Upper lobe of left lung (tissue), 6 donors: ENCODE results near the gene FOXO1. TPM values are rescaled to one million over a fixed set of nuclear protein-coding genes. Genes with fewer than 3 reads are reported as not detected.
"Not testable (repeated sequence)": the region's sequence is repeated elsewhere in the genome, so short reads cannot be mapped to it uniquely, and the experiment has no call there.

Source experiments
- ATAC-seq, 2 donors: fragments of 200-7000 bp; cut with Tn5 transposase; one replicate each; pipeline ENCODE4 v1.9.1; 2022; ENCODE audit warnings: mild to moderate bottlenecking in 2 of 2, moderate library complexity in 2 of 2; ENCODE audit not compliant: low FRiP score in 2 of 2
- DNase-seq, 2 donors: peaks; one replicate each; pipeline ENCODE4 v3.0.0-alpha.2; 2019 to 2020
- H3K27ac ChIP-seq, 4 donors: fragments of 200-600 bp; sonication (generic); one replicate each; pipeline ENCODE4 v1.5.1; 2016 to 2019
- H3K27me3 ChIP-seq, 4 donors: fragments of 200-600 bp; sonication (generic); one replicate each; pipeline ENCODE4 v1.5.1; 2017 to 2019
- H3K36me3 ChIP-seq, 4 donors: fragments of 200-600 bp; sonication (generic); one replicate each; pipeline ENCODE4 v1.5.1; 2016 to 2019
- H3K4me1 ChIP-seq, 4 donors: fragments of 200-600 bp; sonication (generic); one replicate each; pipeline ENCODE4 v1.5.1; 2018 to 2019
- H3K4me3 ChIP-seq, 4 donors: fragments of 200-600 bp; sonication (generic); one replicate each; pipeline ENCODE4 v1.5.1; 2017 to 2019; ENCODE audit warnings: mild to moderate bottlenecking in 2 of 4, moderate library complexity in 1 of 4
- H3K9me3 ChIP-seq, 4 donors: fragments of 200-600 bp; sonication (generic); one replicate each; pipeline ENCODE4 v1.5.1; 2018 to 2019
- EP300 ChIP-seq, 4 donors: sonication (generic); formaldehyde crosslinking; IDR thresholded peaks; one replicate each; pipeline ENCODE4 v1.5.1; 2017; ENCODE audit warnings: antibody characterized with exemption in 4 of 4, control low read depth in 2 of 4
- POLR2A ChIP-seq, 4 donors: fragments of 450-650 bp; IDR thresholded peaks; one replicate each; pipeline ENCODE4 v1.5.1; 2016 to 2017; ENCODE audit warnings: antibody characterized with exemption in 4 of 4, mild to moderate bottlenecking in 2 of 4
- POLR2AphosphoS5 ChIP-seq, 2 donors: sonication (generic); formaldehyde crosslinking; IDR thresholded peaks; one replicate each; pipeline ENCODE4 v1.5.1; 2017; ENCODE audit warnings: antibody characterized with exemption in 2 of 2
- WGBS, 2 donors: methylation state at CpG; one replicate each; pipeline ENCODE4 v1.1.5; 2017 to 2018; 5-methylcytosine and 5-hydroxymethylcytosine counted together
- total RNA-seq, 6 donors: library from RNA; depleted of rRNA in 4 of 6; stranded (reverse); fragments of >200 nt in 4 of 6; gene quantifications; one replicate each; pipeline versions ENCODE4 v1.1.0 to v1.2.1, GENCODE V29; 2016 to 2021
- TF ChIP-seq, protein P1 (sequence below), 6 experiments: fragments of 450-650 bp in 4 of 6; fragments of 200-600 bp in 2 of 6; sonication (generic) in 2 of 6; IDR thresholded peaks; one replicate each; pipeline ENCODE4 v1.5.1; 2016 to 2019; ENCODE audit warnings: antibody characterized with exemption in 6 of 6
- donor health status: DM: no; HTN: no; CAD: no; lungs with moderate emphysema.
- donor health status: DM: no; HTN: yes; CAD: no; lungs with severe emphysema.

The FOXO1 gene
- total RNA-seq = 10 to 100 TPM; 23.0 to 36.8 (median 31.2) TPM

DNA sequence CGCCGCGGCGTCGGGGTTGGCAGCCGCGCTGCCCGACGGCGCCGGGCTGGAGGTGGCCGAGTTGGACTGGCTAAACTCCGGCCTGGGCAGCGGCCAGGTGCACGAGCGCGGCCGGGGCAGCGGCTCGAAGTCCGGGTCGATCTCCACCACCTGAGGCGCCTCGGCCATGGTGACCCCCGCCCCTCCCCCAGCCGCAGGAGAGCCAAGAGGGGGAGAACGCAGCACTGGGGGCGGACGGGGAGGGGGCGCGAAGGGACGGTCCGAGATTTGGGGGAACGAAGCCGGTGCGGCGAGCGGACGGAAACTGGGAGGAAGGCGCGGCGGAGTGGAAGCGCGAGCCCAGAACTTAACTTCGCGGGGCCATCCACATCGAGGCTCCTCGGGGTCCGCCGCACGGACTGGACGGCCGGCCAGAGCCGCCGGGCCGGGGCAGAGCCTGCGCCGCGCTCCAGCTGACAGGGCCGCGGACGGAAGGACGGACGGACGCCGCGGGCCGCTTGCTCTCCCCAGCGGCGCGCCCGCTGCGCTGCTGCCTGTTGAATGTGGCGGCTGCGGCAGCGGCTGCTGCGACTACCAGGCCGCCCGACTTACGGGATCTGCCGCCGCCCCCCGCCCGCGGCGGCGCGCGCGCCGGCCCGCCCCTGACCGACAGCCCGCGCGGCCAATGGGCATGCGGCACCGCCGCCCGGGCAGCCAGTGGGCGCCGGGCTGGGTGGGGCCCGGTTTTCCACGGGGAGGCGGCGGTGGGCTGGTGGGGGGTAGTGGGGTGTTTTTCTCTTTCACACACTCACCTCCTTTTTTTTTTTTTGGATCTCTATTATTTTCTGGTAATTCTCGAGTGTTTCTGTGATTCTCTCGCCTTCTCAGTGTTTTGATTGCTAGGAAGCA is at the start of gene FOXO1:
Gene FOXO1 (minus strand): TSS at position 597 of the 888 bp plus-strand sequence. CDS start 429 bp downstream, at position 168.
- Histone ChIP-seq H3K9me3 (no peaks in the 10 kb centered on the region), H3K27ac (peak within 1 kb of the TSS; percentile 96 to 100 (median 98)), H3K36me3 (no peaks in the 10 kb centered on the region), H3K4me1 (peaks cover 24 to 38% (median 27%) of the 10 kb centered on the region in 4 donors), H3K4me3 (peak within 1 kb of the TSS; percentile 75 to 96 (median 86)), H3K27me3 (no peaks in the 10 kb centered on the region)
- DNase-seq (peak; percentile 88 to 99), ATAC-seq (peak; percentile 90 to 92)
- TF ChIP-seq POLR2A (IDR thresholded peaks at IDR 0.05) = peak in 3 of 4 donors; percentile 96 to 99 (median 96)
- TF ChIP-seq, protein P1, sequence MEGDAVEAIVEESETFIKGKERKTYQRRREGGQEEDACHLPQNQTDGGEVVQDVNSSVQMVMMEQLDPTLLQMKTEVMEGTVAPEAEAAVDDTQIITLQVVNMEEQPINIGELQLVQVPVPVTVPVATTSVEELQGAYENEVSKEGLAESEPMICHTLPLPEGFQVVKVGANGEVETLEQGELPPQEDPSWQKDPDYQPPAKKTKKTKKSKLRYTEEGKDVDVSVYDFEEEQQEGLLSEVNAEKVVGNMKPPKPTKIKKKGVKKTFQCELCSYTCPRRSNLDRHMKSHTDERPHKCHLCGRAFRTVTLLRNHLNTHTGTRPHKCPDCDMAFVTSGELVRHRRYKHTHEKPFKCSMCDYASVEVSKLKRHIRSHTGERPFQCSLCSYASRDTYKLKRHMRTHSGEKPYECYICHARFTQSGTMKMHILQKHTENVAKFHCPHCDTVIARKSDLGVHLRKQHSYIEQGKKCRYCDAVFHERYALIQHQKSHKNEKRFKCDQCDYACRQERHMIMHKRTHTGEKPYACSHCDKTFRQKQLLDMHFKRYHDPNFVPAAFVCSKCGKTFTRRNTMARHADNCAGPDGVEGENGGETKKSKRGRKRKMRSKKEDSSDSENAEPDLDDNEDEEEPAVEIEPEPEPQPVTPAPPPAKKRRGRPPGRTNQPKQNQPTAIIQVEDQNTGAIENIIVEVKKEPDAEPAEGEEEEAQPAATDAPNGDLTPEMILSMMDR (IDR thresholded peaks at IDR 0.05) = peak in 2 of 6 experiments; percentile 20 to 31
- TF ChIP-seq EP300 (IDR thresholded peaks at IDR 0.05) = no peak
- peak; percentile 63 to 93 for TF ChIP-seq POLR2AphosphoS5 (IDR thresholded peaks at IDR 0.05)
- 0% methylated on average over 23 of the region's 108 CpGs for WGBS, 2 donors

DNA sequence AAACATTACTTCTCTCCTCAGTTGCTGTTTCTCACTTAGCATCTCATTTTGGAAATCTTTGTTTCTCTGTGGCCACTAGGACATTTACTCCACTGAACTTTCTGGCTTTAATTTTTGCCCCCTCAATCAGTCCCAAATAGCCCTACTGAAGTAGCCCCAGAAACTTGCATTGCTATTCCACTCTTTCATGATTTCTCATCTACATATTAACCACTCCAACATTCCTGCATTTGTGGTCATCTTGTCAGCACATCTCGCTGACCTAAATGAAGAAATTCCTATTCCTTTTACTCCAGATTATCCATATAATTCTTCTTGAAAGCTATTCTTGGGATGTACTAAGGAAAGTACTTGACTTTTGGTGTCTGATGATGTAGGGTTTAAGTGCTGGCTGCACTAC is 48.0 kb upstream of the FOXO1 start:
- not testable (repeated sequence) for H3K4me1 ChIP-seq, H3K27me3 ChIP-seq, DNase-seq, ATAC-seq, H3K9me3 ChIP-seq, H3K4me3 ChIP-seq, H3K27ac ChIP-seq
- peaks cover 0 to 23% (median 4%) of the 10 kb centered on the region in 4 donors for H3K36me3 ChIP-seq
- no CpG with 5 or more reads among the region's 1 CpG for WGBS, 2 donors

DNA sequence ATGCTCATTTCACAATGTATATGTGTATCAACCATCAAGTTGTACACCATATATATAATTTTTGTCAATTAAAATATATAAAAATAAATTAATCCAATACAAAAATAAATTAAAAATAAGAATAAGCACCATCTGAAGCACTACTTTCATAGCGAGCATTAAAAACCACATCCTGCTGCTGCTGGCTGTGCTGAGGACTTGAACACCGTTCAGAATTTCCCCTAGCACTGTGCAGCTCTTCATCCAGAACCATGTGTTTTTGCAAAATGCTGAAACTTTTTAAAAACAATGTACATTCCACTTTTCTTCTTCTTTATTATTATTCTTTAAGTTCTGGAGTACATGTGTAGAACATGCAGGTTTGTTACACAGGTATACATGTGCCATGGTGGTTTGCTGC is 40.0 kb upstream of the FOXO1 start:
- Histone ChIP-seq H3K4me1 (no peaks in the 10 kb centered on the region), H3K27me3 (no peaks in the 10 kb centered on the region), H3K4me3 (no peak overlapping the region), H3K36me3 (no peaks in the 10 kb centered on the region), H3K27ac (no peak overlapping the region), H3K9me3 (peaks cover 4 to 17% (median 12%) of the 10 kb centered on the region in 4 donors)
- WGBS, 2 donors = 71 to 72% methylated on average over 2 of the region's 2 CpGs
- DNase-seq = no peak
- TF ChIP-seq POLR2A (IDR thresholded peaks at IDR 0.05) (no peak), EP300 (IDR thresholded peaks at IDR 0.05) (no peak), POLR2AphosphoS5 (IDR thresholded peaks at IDR 0.05) (no peak)
- TF ChIP-seq, protein P1 (IDR thresholded peaks at IDR 0.05) = no peak
- no peak for ATAC-seq

DNA sequence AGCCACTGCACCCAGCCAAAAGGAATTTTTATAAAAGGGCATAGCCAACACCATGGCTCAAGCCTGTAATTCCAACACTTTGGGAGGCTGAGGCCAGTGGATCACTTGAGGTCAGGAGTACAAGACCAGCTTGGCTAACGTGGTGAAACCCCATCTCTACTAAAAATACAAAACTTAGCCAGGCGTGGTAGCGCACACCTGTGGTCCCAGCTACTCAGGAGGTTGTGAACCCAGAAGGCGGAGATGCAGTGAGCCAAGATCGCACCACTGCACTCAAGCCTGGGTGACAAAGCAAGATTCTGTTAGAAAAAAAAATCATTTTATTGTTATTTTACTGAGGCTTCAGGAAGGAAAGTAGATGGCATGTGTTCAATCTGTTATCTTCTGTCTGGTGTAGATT is 31.3 kb upstream of the FOXO1 start:
- Histone ChIP-seq H3K9me3 (no peaks in the 10 kb centered on the region), H3K4me1 (no peaks in the 10 kb centered on the region), H3K27ac (no peak overlapping the region), H3K27me3 (no peaks in the 10 kb centered on the region), H3K36me3 (no peaks in the 10 kb centered on the region), H3K4me3 (no peak overlapping the region)
- WGBS, 2 donors = 86 to 92% methylated on average over 5 of the region's 5 CpGs
- ATAC-seq (no peak), DNase-seq (no peak)
- TF ChIP-seq POLR2AphosphoS5 (IDR thresholded peaks at IDR 0.05) (no peak), EP300 (IDR thresholded peaks at IDR 0.05) (no peak), POLR2A (IDR thresholded peaks at IDR 0.05) (no peak)
- TF ChIP-seq, protein P1 (IDR thresholded peaks at IDR 0.05) = no peak

DNA sequence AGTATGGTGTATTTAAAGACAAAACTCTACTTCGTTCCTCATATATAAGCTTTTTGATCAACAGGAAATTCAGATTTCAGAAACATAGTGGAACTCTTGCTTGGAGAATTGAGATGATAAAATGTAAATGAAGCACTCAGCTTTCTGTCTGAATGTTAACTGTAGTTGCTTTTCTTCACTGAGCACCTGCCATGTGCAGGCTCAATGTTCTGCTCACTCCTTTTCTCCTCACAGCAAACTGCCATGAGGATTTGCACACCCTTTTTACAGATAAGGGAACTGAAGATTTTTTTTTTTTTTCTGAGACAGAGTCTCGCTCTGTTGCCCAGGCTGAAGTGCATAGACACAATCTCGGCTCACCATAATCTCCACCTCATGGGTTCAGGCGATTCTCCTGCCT is 28.0 kb upstream of the FOXO1 start:
- 90 to 99% methylated on average over 4 of the region's 4 CpGs for WGBS, 2 donors
- ATAC-seq (no peak), DNase-seq (no peak)
- H3K27me3 ChIP-seq = no peaks in the 10 kb centered on the region
- no peaks in the 10 kb centered on the region for H3K36me3 ChIP-seq
- TF ChIP-seq POLR2AphosphoS5 (IDR thresholded peaks at IDR 0.05) (no peak), POLR2A (IDR thresholded peaks at IDR 0.05) (no peak), EP300 (IDR thresholded peaks at IDR 0.05) (no peak)
- TF ChIP-seq, protein P1 (IDR thresholded peaks at IDR 0.05) = no peak
- H3K9me3 ChIP-seq = no peaks in the 10 kb centered on the region
- no peak overlapping the region for H3K4me3 ChIP-seq
- no peak overlapping the region for H3K27ac ChIP-seq
- H3K4me1 ChIP-seq = no peaks in the 10 kb centered on the region
